ENCODE data around the gene ZC3H7A. TPM values are rescaled to one million over a fixed set of nuclear protein-coding genes. Genes with fewer than 3 reads are reported as not detected.
"Not testable (repeated sequence)": the region's sequence is repeated elsewhere in the genome, so short reads cannot be mapped to it uniquely, and the experiment has no call there.

The ZC3H7A gene
- total and polyA plus RNA-seq, 10 of the 15 experiments (the other 5 are each of a cell fraction or from before 2014, with no cell fraction given): 46.3 to 188 (median 68.6) TPM

- ATAC-seq (no peak), FAIRE-seq (no peak), DNase-seq (ENCODE audit: low read depth, low spot score) (no peak)
- H3K27ac ChIP-seq (ENCODE audit: control insufficient read depth, insufficient read depth): no peak overlapping the region
- H2AFZ ChIP-seq (ENCODE audit: control insufficient read depth, low read depth, low read length): no peak overlapping the region
- H3K9me3 ChIP-seq (replicated peaks; ENCODE audit: control insufficient read depth, insufficient read depth, low read length): no peaks in the 10 kb centered on the region
- 51% methylated on average over 5 of the region's 5 CpGs for WGBS (ENCODE audit: insufficient coverage, insufficient replicate concordance, low lambda C conversion rate, missing lambda C conversion rate)
- H4K20me1 ChIP-seq (ENCODE audit: control insufficient read depth, insufficient read depth): no peaks in the 10 kb centered on the region
- H3K27me3 ChIP-seq (replicated peaks in 1 of 2; ENCODE audit: control insufficient read depth in 2 of 2, insufficient read depth in 2 of 2, low read length in 1 of 2): no peaks in the 10 kb centered on the region
- intact Hi-C loops (cut with micrococcal nuclease; ENCODE audit: unreplicated experiment) (loop anchor here (10.0 kb wide), 1 partner anchor 171 kb away; no protein-coding TSS in a partner anchor), in situ Hi-C loops (cut with MboI) (loop anchor here (5.0 to 25.0 kb wide), 3 partner anchors 279 to 851 kb away; a partner anchor contains a TSS)
- ChIA-PET SMC1A (ENCODE audit: uncharacterized antibody, unreplicated experiment) (no interaction called here), RAD21 (ENCODE audit: unreplicated experiment) (interaction anchor here (1.4 kb wide), 1 partner anchor 74 kb away, joined by 4 read pairs; the partner anchor contains the start of gene TXNDC11), CTCF (interaction anchor here (0.7 to 1.9 kb wide), 7 partner anchors 126 to 435 kb away, joined by 3 to 6 read pairs (median 3); no protein-coding TSS in a partner anchor), POLR2A (no interaction called here)
- H3K79me2 ChIP-seq (ENCODE audit: control insufficient read depth, insufficient read depth, low read length): no peaks in the 10 kb centered on the region
- no peak overlapping the region for H3K4me3 ChIP-seq
- no peaks in the 10 kb centered on the region for H3K36me3 ChIP-seq (ENCODE audit: control insufficient read depth in 2 of 2, insufficient read depth in 2 of 2, low read length in 1 of 2)
- H3K4me2 ChIP-seq (ENCODE audit: control insufficient read depth, insufficient read depth): no peak overlapping the region
- no peak overlapping the region for H3K9ac ChIP-seq (ENCODE audit: control insufficient read depth, insufficient read depth, low read length)
- BruUV-seq (replicated peaks): no TSS peak
- no peaks in the 10 kb centered on the region for H3K4me1 ChIP-seq (ENCODE audit: control insufficient read depth, insufficient read depth, low read length)
- TF ChIP-seq KLF5 (IDR thresholded peaks at IDR 0.05; ENCODE audit: partially characterized antibody) (no peak), POLR2AphosphoS5 (IDR thresholded peaks at IDR 0.05; ENCODE audit: low read length) (no peak), SREBF2 (IDR thresholded peaks at IDR 0.05; ENCODE audit: low read length) (no peak), KDM1A (IDR thresholded peaks at IDR 0.05; ENCODE audit: borderline replicate concordance) (no peak), JUNB (IDR thresholded peaks at IDR 0.05) (no peak), PAX5 (IDR thresholded peaks at IDR 0.05; ENCODE audit: borderline replicate concordance, low read depth, low read length) (no peak), ZNF384 (IDR thresholded peaks at IDR 0.05; ENCODE audit: borderline replicate concordance, low read depth, low read length) (no peak), POLR2AphosphoS2 (IDR thresholded peaks at IDR 0.05; ENCODE audit: low read depth, low read length) (no peak)
These were observed 19.1 kb upstream of the ZC3H7A start for GRCh38 chr16:11816123-11816522.

- H3K4me3 ChIP-seq; H3K36me3 ChIP-seq (ENCODE audit: control insufficient read depth in 2 of 2, insufficient read depth in 2 of 2, low read length in 1 of 2); BruUV-seq (replicated peaks); H3K9me3 ChIP-seq (replicated peaks; ENCODE audit: control insufficient read depth, insufficient read depth, low read length); H3K9ac ChIP-seq (ENCODE audit: control insufficient read depth, insufficient read depth, low read length); H3K4me2 ChIP-seq (ENCODE audit: control insufficient read depth, insufficient read depth); H3K4me1 ChIP-seq (ENCODE audit: control insufficient read depth, insufficient read depth, low read length); POLR2A ChIA-PET; DNase-seq (ENCODE audit: low read depth, low spot score); H4K20me1 ChIP-seq (ENCODE audit: control insufficient read depth, insufficient read depth); H3K79me2 ChIP-seq (ENCODE audit: control insufficient read depth, insufficient read depth, low read length); H3K27ac ChIP-seq (ENCODE audit: control insufficient read depth, insufficient read depth); H3K27me3 ChIP-seq (replicated peaks in 1 of 2; ENCODE audit: control insufficient read depth in 2 of 2, insufficient read depth in 2 of 2, low read length in 1 of 2); FAIRE-seq; H2AFZ ChIP-seq (ENCODE audit: control insufficient read depth, low read depth, low read length): not testable (repeated sequence)
- CTCF ChIA-PET: interaction anchor here (0.5 to 1.4 kb wide), 8 partner anchors 28 to 406 kb away, joined by 3 to 5 read pairs (median 4); no protein-coding TSS in a partner anchor
- SMC1A ChIA-PET (ENCODE audit: uncharacterized antibody, unreplicated experiment): interaction anchor here (0.8 to 1.4 kb wide), 4 partner anchors 44 to 292 kb away, joined by 3 to 5 read pairs (median 3); no protein-coding TSS in a partner anchor
- WGBS (ENCODE audit: insufficient coverage, insufficient replicate concordance, low lambda C conversion rate, missing lambda C conversion rate): 35% methylated on average over 4 of the region's 4 CpGs
- in situ Hi-C loops (cut with MboI) (loop anchor here (5.0 to 25.0 kb wide), 3 partner anchors 277 to 850 kb away; a partner anchor contains a TSS), intact Hi-C loops (cut with micrococcal nuclease; ENCODE audit: unreplicated experiment) (loop anchor here (10.0 kb wide), 1 partner anchor 170 kb away; no protein-coding TSS in a partner anchor)
- 0 out of 4 replicates have a peak, but pooled peaks of 1 of the 2 experiments have one; percentile 38 for TF ChIP-seq IKZF2 (IDR thresholded peaks at IDR 0.05)
- TF ChIP-seq IKZF1 (conservative IDR thresholded peaks at IDR 0.05): 0 out of 2 replicates have a peak, but pooled peaks have one; percentile 15
- RAD21 ChIA-PET (ENCODE audit: unreplicated experiment): interaction anchor here (1.2 kb wide), 1 partner anchor 96 kb away, joined by 4 read pairs; no protein-coding TSS in a partner anchor
- peak; percentile 21; the same call in 1 of the 3 replicates for ATAC-seq
These were observed 17.7 kb upstream of the ZC3H7A start for GRCh38 chr16:11814800-11815199.
